ENCODE measurements around the gene UFD1. TPM values are rescaled to one million over a fixed set of nuclear protein-coding genes. Genes with fewer than 3 reads are reported as not detected.

The UFD1 gene
- total RNA-seq, 1 experiment from 2014 or later: 74.4 TPM

DNA sequence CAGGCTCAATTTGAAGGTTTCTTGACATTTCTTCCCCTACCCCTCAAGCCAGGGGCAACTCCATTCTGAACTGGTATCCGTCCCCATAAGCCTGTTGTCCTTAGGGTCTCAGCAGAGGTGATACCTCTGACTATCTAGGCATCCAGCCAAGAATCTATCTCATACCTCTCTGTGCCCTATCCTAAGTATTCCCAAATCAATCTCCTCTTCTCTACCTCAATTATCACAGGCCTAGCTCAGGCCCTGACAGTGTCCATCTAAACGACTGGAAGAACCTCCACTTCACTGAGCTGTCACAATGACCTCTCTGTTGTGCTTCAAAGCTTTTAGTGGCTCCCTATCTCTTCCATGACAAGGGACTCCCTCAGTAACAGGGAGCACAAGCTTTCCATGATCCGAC is 74.3 kb downstream of the UFD1 start:
- TF ChIP-seq, protein P1, sequence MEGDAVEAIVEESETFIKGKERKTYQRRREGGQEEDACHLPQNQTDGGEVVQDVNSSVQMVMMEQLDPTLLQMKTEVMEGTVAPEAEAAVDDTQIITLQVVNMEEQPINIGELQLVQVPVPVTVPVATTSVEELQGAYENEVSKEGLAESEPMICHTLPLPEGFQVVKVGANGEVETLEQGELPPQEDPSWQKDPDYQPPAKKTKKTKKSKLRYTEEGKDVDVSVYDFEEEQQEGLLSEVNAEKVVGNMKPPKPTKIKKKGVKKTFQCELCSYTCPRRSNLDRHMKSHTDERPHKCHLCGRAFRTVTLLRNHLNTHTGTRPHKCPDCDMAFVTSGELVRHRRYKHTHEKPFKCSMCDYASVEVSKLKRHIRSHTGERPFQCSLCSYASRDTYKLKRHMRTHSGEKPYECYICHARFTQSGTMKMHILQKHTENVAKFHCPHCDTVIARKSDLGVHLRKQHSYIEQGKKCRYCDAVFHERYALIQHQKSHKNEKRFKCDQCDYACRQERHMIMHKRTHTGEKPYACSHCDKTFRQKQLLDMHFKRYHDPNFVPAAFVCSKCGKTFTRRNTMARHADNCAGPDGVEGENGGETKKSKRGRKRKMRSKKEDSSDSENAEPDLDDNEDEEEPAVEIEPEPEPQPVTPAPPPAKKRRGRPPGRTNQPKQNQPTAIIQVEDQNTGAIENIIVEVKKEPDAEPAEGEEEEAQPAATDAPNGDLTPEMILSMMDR (conservative IDR thresholded peaks at IDR 0.05): no peak
- Mint-ChIP-seq H3K27ac (peak overlapping the region in 1 of 3 experiments; percentile 16; a peak in 1 of 7 replicates), H3K27me3 (ENCODE audit: low read depth) (no peaks in the 10 kb centered on the region; the same call in 1 of the 2 replicates), H3K9me3 (no peaks in the 10 kb centered on the region), H3K36me3 (ENCODE audit: insufficient read depth in 1 of 3, low read depth in 3 of 3) (peaks cover 36 to 77% (median 42%) of the 10 kb centered on the region in 3 experiments; a peak in 6 of 7 replicates), H3K4me3 (no peak overlapping the region), H3K4me1 (no peaks in the 10 kb centered on the region)
- no peaks in the 10 kb centered on the region for H3K23me2 ChIP-seq (ENCODE audit: insufficient read length, low read depth, low read length, poor library complexity, severe bottlenecking)
- H4K5ac ChIP-seq (ENCODE audit: insufficient read length, low read depth, low read length): no peak overlapping the region
- no peak overlapping the region for H3K9ac ChIP-seq (ENCODE audit: extremely low read depth, insufficient read length, low read length)
- H3T11ph ChIP-seq (ENCODE audit: low read length): no peak overlapping the region
- no peak overlapping the region for H3K23ac ChIP-seq (ENCODE audit: insufficient read length, low read depth, low read length)
- no peak overlapping the region for H3K4ac ChIP-seq (ENCODE audit: low read depth, low read length)
- DNase-seq: no peak
- no peaks in the 10 kb centered on the region for H4K20me1 ChIP-seq (ENCODE audit: control insufficient read depth, insufficient read depth, insufficient read length)
- H2AK5ac ChIP-seq (ENCODE audit: insufficient read length, low read length): no peak overlapping the region
- H2BK20ac ChIP-seq (ENCODE audit: low read depth, low read length, poor library complexity, severe bottlenecking): no peak overlapping the region
- H3K18ac ChIP-seq (ENCODE audit: insufficient read length, low read depth, low read length): no peak overlapping the region
- no CpG with 5 or more reads among the region's 3 CpGs for WGBS (ENCODE audit: extremely low coverage, insufficient read length, low lambda C conversion rate)
- no peak overlapping the region for H3K4me2 ChIP-seq (ENCODE audit: insufficient read depth, insufficient read length, low read length)
- H3K79me1 ChIP-seq (ENCODE audit: insufficient read depth, low read depth, low read length, poor library complexity, severe bottlenecking): no peaks in the 10 kb centered on the region
- no peak overlapping the region for H4K8ac ChIP-seq (replicated peaks; ENCODE audit: insufficient read length, low read depth, low read length)
- no peak overlapping the region for H3K27ac ChIP-seq (ENCODE audit: insufficient read length, low read depth, low read length)
- no peak overlapping the region for H2BK15ac ChIP-seq (ENCODE audit: low read depth, low read length)
- H4K91ac ChIP-seq (ENCODE audit: insufficient read length, low read depth, low read length): no peak overlapping the region
- H3K14ac ChIP-seq (ENCODE audit: insufficient read depth, low read length): no peak overlapping the region
- no peaks in the 10 kb centered on the region for H3K4me1 ChIP-seq (ENCODE audit: insufficient read depth, low read length)
- no peaks in the 10 kb centered on the region for H3K9me3 ChIP-seq (ENCODE audit: control insufficient read depth, low read depth, low read length)
- no peak overlapping the region for H2BK12ac ChIP-seq (ENCODE audit: insufficient read length, low read depth, low read length)
- H3K27me3 ChIP-seq (ENCODE audit: insufficient read depth, low read length): no peaks in the 10 kb centered on the region
- H2AFZ ChIP-seq (ENCODE audit: low read length): no peak overlapping the region
- H3K79me2 ChIP-seq (ENCODE audit: insufficient read depth, low read length): no peaks in the 10 kb centered on the region
- H3K56ac ChIP-seq (ENCODE audit: insufficient read length, low read depth, low read length): no peak overlapping the region
- no peak overlapping the region for H2BK5ac ChIP-seq (ENCODE audit: insufficient read length, low read length)
- H2BK120ac ChIP-seq (ENCODE audit: low read depth, low read length, poor library complexity, severe bottlenecking): no peak overlapping the region

Measured in H9 (cell line).